Muscle layer of duodenum (tissue), 2 donors: ENCODE data around the gene SPAG16.

ENCODE experiments used
- H3K27ac ChIP-seq: one replicate; pipeline ENCODE4 v1.7.0; 2013; ENCODE audit warnings: mild to moderate bottlenecking, low read length
- H3K27me3 ChIP-seq: one replicate; pipeline ENCODE4 v1.7.0; 2013; ENCODE audit warnings: low read depth, mild to moderate bottlenecking, control low read depth, low read length
- H3K36me3 ChIP-seq, 2 donors: one replicate each; pipeline ENCODE4 v1.7.0; 2013; ENCODE audit warnings: low read length in 2 of 2, control low read depth in 1 of 2, mild to moderate bottlenecking in 1 of 2; ENCODE audit not compliant: insufficient read depth in 2 of 2, control insufficient read depth in 1 of 2
- H3K4me1 ChIP-seq, 2 donors: one replicate each; pipeline ENCODE4 v1.7.0; 2013; ENCODE audit warnings: low read length in 2 of 2, mild to moderate bottlenecking in 2 of 2, control low read depth in 1 of 2, moderate library complexity in 1 of 2; ENCODE audit not compliant: insufficient read depth in 2 of 2, control insufficient read depth in 1 of 2
- H3K4me3 ChIP-seq, 2 donors: one replicate each; pipeline ENCODE4 v1.7.0; 2013; ENCODE audit warnings: low read length in 2 of 2, low read depth in 1 of 2, mild to moderate bottlenecking in 1 of 2
- H3K9me3 ChIP-seq, 2 donors: one replicate each; pipeline ENCODE4 v1.7.0; 2013; ENCODE audit warnings: low read length in 2 of 2, control low read depth in 1 of 2, mild to moderate bottlenecking in 1 of 2; ENCODE audit not compliant: control insufficient read depth in 1 of 2
- donor health status: healthy.

The SPAG16 gene

GRCh38 chr2:214393796-214394195 lies 1109.5 kb downstream of the SPAG16 start:
- Histone ChIP-seq H3K27ac (no peak overlapping the region), H3K9me3 (no peaks in the 10 kb centered on the region), H3K4me3 (no peak overlapping the region), H3K4me1 (no peaks in the 10 kb centered on the region), H3K36me3 (no peaks in the 10 kb centered on the region), H3K27me3 (no peaks in the 10 kb centered on the region)

GRCh38 chr2:214395040-214395439 lies 1110.8 kb downstream of the SPAG16 start:
- H3K27ac ChIP-seq = no peak overlapping the region
- H3K27me3 ChIP-seq = no peaks in the 10 kb centered on the region
- H3K4me1 ChIP-seq = no peaks in the 10 kb centered on the region
- H3K36me3 ChIP-seq = no peaks in the 10 kb centered on the region
- no peak overlapping the region for H3K4me3 ChIP-seq
- H3K9me3 ChIP-seq = no peaks in the 10 kb centered on the region

GRCh38 chr2:214401580-214401979 lies 1117.3 kb downstream of the SPAG16 start:
- no peaks in the 10 kb centered on the region for H3K4me1 ChIP-seq
- H3K27me3 ChIP-seq = no peaks in the 10 kb centered on the region
- no peak overlapping the region for H3K4me3 ChIP-seq
- H3K9me3 ChIP-seq = no peaks in the 10 kb centered on the region
- no peaks in the 10 kb centered on the region for H3K36me3 ChIP-seq
- H3K27ac ChIP-seq = no peak overlapping the region

- no peaks in the 10 kb centered on the region for H3K9me3 ChIP-seq
- no peaks in the 10 kb centered on the region for H3K36me3 ChIP-seq
- H3K4me3 ChIP-seq = no peak overlapping the region
- H3K27me3 ChIP-seq = no peaks in the 10 kb centered on the region
- H3K4me1 ChIP-seq = no peaks in the 10 kb centered on the region
- H3K27ac ChIP-seq = no peak overlapping the region
Observed at GRCh38 chr2:214410128-214410775, 1126.0 kb downstream of the SPAG16 start.

GRCh38 chr2:214410918-214411554 lies 1126.8 kb downstream of the SPAG16 start, which contains the start of gene VWC2L:
VWC2L (plus strand) TSS chr2:214411054; CDS start chr2:214414194, 3,140 bp downstream.
- Histone ChIP-seq H3K36me3 (no peaks in the 10 kb centered on the region), H3K9me3 (no peaks in the 10 kb centered on the region), H3K27ac (no peak within 1 kb of the TSS), H3K4me1 (no peaks in the 10 kb centered on the region), H3K27me3 (no peaks in the 10 kb centered on the region), H3K4me3 (no peak within 1 kb of the TSS)

GRCh38 chr2:214412679-214413078 lies 1128.4 kb downstream of the SPAG16 start:
- Histone ChIP-seq H3K4me1 (no peaks in the 10 kb centered on the region), H3K4me3 (no peak overlapping the region), H3K27me3 (no peaks in the 10 kb centered on the region), H3K9me3 (no peaks in the 10 kb centered on the region), H3K27ac (no peak overlapping the region), H3K36me3 (no peaks in the 10 kb centered on the region)

- H3K36me3 ChIP-seq = no peaks in the 10 kb centered on the region
- H3K4me3 ChIP-seq = no peak overlapping the region
- H3K27ac ChIP-seq = no peak overlapping the region
- no peaks in the 10 kb centered on the region for H3K27me3 ChIP-seq
- H3K4me1 ChIP-seq = no peaks in the 10 kb centered on the region
- H3K9me3 ChIP-seq = no peaks in the 10 kb centered on the region
Observed at GRCh38 chr2:214436470-214436869, 1152.2 kb downstream of the SPAG16 start.

- no peaks in the 10 kb centered on the region for H3K9me3 ChIP-seq
- no peak overlapping the region for H3K27ac ChIP-seq
- H3K36me3 ChIP-seq = no peaks in the 10 kb centered on the region
- no peaks in the 10 kb centered on the region for H3K27me3 ChIP-seq
- no peak overlapping the region for H3K4me3 ChIP-seq
- no peaks in the 10 kb centered on the region for H3K4me1 ChIP-seq
Observed at GRCh38 chr2:214450118-214450894, 1166.0 kb downstream of the SPAG16 start.

GRCh38 chr2:214451516-214452275 lies 1167.4 kb downstream of the SPAG16 start:
- H3K27ac ChIP-seq = no peak overlapping the region
- H3K9me3 ChIP-seq = no peaks in the 10 kb centered on the region
- H3K4me3 ChIP-seq = no peak overlapping the region
- H3K27me3 ChIP-seq = no peaks in the 10 kb centered on the region
- H3K36me3 ChIP-seq = no peaks in the 10 kb centered on the region
- H3K4me1 ChIP-seq = no peaks in the 10 kb centered on the region
